GM12801 (cell line): ENCODE measurements around the gene VPS9D1.

Experiments used
- TF ChIP-seq, protein P1 (sequence below): IDR thresholded peaks from one replicate; pipeline ENCODE4 v1.5.1; 2011; ENCODE audit warnings: control low read depth; ENCODE audit not compliant: insufficient read length; ENCODE audit errors: extremely low read depth

VPS9D1 gene

DNA sequence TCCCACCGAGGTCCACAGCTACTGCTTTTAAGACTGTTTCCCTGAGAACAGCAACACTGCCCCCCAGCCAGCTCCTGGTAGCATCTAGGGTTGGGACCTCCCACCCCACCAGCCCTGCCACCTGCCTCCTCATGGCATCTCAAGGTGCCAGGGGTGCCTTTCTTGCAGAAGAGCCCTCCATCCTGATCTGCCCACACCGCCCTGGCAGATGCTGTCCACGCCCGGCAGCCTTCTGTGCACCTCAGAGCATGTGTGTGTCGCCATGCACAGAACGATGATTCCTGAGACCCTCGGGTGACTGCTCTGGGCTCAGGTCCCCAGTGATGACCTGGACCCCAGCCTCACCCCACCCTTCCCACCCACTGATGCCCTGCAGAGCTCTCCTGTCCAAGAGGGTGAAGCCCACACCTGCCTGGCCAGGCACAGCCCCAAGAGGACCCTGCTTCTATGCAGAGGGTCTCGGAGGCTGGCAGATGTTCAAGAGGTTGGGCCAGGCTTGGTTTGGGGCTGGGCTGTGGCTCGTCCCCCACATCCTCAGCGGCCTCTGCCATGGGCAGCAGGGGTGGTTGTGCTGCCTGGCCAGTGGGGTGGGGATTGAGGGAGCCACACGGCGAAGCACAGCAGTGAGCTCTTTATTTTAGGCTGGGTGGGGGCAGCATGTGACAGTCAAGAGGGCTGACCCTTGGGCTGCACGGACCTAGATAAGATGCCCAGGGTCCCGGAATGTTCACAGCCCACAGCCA lies 14.0 kb downstream of the VPS9D1 start:
- TF ChIP-seq, protein P1, sequence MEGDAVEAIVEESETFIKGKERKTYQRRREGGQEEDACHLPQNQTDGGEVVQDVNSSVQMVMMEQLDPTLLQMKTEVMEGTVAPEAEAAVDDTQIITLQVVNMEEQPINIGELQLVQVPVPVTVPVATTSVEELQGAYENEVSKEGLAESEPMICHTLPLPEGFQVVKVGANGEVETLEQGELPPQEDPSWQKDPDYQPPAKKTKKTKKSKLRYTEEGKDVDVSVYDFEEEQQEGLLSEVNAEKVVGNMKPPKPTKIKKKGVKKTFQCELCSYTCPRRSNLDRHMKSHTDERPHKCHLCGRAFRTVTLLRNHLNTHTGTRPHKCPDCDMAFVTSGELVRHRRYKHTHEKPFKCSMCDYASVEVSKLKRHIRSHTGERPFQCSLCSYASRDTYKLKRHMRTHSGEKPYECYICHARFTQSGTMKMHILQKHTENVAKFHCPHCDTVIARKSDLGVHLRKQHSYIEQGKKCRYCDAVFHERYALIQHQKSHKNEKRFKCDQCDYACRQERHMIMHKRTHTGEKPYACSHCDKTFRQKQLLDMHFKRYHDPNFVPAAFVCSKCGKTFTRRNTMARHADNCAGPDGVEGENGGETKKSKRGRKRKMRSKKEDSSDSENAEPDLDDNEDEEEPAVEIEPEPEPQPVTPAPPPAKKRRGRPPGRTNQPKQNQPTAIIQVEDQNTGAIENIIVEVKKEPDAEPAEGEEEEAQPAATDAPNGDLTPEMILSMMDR, result no peak

DNA sequence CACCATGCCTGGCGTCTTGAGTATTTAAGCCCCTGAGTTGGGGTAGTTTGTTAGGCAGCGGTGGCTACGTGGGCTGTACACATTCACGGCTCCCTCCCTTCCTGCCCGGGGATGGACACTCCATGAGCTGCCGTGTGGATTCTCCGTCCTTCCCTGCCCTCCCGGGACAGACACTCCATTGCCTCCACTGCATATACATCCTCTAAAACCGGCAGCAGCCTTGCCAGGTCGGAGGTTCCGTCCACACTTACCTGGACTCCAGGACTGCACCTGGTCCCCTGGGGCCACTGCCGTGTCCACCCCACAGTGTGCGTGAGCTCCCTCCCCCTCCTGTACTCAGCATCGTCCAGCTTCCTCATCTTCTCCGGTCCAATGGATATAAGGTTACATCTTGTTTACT lies 15.7 kb downstream of the VPS9D1 start:
- TF ChIP-seq, protein P1, result no peak

DNA sequence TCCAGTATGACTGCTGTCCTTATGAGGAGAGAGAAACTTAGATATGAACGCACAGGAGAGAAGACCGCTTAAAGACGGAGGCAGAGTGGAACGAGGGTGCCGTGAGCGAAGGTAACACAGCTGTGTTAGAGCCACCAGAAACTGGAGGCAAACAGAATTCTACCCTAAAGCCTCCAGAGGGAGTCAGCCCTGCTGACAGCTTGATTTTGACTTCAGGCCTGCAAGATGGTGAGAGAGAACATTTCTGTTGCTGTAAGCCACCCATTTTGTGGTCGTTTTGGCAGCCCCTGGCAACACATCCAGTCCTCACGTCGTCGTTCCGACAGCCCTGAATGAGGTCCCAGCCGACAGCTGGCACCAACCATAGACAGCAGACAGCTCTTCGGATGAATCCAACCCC lies 16.4 kb downstream of the VPS9D1 start:
- TF ChIP-seq, protein P1, result no peak

DNA sequence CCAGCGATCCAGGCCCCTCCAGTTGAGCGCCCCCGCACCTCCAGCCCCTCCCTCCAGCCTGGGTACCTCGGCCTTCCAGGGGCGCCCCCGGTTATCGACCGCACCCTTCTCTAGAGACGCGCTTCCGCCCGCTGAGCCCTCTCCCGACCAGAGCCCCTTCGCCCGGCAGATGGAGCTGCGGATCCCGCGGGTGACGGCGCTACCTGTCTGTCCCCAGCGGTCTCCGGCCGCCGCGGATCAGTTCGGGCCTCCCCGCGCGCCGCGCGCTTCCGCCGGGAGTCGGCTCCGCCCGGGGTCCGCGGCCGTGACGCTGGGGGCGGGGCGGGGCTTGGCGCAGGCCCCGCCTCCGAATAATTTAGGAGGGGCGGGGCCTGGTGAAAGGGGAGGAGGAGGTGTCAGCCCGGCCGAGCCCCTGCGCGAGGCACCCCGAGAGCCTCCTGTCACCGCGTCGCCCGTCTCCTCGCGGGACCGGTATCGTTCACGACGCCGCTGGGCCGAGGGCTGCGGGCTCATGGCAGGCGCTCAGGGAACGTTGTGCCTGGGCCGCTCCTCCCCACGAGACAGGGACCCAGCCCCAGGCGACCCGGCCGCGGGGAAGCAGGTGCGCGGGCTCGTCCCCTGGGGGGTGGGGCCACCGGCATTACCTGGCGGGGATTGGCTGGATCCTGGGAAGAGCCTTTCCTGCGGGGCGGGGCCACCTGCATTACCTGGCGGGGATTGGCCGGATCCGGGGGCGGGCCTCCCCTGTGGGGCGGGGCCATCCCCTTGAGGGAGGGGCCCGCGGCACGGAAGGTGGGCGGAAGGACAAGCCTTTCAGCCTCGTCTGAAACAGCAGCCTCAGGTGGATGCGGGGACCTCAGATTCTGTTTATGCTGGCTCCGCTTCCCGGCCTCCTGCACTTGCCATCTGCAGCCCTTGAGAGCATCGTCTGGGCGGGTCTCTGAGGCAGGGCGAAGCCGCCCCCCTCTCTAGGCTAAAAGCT lies 19.0 kb downstream of the VPS9D1 start, which contains the start of gene SPATA2L:
TSS of gene SPATA2L (minus strand) at position 281 of the 982 bp plus-strand sequence. CDS start 473 bp downstream, outside the sequence.
- TF ChIP-seq, protein P1, result no peak

DNA sequence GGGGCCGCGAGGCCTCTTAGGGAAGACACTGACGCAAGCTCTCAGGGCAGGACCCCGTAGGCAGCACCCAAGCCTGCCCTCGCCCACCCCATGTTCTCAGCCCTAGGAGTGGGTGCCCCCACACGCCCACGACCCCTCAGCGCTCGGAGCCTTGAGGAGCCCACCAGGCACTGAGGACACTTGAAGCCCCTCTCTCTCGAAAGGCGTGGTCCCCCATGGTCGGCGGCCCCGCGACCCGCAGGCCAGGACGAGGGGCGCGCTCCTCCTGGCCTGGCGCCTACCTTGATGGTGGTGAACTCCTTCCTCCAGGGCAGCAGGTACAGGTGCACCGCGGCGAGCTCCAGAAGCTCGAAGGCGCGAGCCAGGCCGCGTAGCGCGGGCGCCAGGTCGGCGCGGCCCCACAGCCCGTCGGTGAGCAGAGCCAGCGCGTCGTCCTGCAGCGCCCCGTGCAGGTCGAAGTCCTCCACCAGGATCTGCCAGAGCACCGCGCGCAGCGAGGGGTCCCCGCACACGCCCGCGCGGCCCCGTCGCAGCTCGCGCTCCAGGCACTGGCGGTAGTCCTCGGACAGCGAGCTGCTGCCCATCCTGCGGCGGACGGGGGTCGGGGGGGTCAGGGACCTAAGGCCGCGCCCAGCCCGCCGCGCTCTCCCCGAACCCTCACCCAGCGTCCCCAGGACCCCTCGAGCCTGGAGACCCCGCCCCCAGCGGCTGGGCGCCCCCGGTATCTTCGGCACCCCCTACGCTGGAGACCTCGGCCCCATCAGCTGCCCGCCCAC lies 19.9 kb downstream of the VPS9D1 start:
- TF ChIP-seq, protein P1, result no peak

DNA sequence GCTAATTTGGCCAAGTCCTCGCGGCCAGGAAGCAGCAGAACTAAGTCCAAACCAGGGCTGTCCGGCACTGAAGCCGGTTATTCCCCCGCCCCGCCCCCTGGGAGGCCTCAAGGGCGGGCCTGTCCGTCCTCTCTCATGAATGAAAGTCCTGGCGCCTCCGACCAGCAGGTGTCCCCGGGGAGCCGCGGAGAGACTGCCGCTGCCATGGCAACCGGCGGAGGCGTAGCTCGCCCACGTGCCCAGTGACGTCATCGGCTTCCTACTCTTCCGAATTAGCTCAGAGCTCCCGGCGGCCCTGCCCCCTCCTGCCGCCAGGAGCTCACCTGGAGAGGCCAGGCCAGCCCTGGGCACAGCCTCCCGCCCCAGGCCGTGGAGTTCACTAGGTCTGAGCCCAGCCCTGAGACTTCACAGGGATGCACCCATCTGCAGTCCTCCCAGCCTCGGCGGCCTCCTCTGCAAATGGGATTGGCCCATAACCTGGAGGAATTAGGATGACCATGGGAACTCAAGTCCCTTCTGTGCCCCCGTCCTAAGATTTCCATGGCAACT lies 20.5 kb downstream of the VPS9D1 start:
- TF ChIP-seq, protein P1, result no peak
